Middle frontal gyrus (tissue), 1 donor: ENCODE data around the gene PDLIM4.
A peak's percentile ranks its signal among the peaks of the same experiment; 100 is the strongest.

Experiments used
- DNase-seq: peaks from one replicate; pipeline ENCODE4 v3.0.0-alpha.2; 2015; ENCODE audit warnings: low spot score; ENCODE audit errors: extremely low spot score

Gene PDLIM4

GRCh38 chr5:132257131-132258101 lies at the start of gene PDLIM4:
PDLIM4 (plus strand) TSS chr5:132257696; CDS start chr5:132257735, 39 bp downstream.
- no peak for DNase-seq

GRCh38 chr5:132207778-132208177 lies 49.7 kb upstream of the PDLIM4 start:
- DNase-seq: no peak

- DNase-seq: no peak
Observed at GRCh38 chr5:132209131-132209530, 48.4 kb upstream of the PDLIM4 start.

GRCh38 chr5:132209901-132210545 lies 47.5 kb upstream of the PDLIM4 start:
- DNase-seq: no peak

GRCh38 chr5:132210944-132211343 lies 46.6 kb upstream of the PDLIM4 start:
- DNase-seq: no peak

- DNase-seq: no peak
Observed at GRCh38 chr5:132211787-132212186, 45.7 kb upstream of the PDLIM4 start.

- DNase-seq: no peak
Observed at GRCh38 chr5:132213666-132214065, 43.8 kb upstream of the PDLIM4 start.

GRCh38 chr5:132214491-132214890 lies 43.0 kb upstream of the PDLIM4 start:
- no peak for DNase-seq

GRCh38 chr5:132215329-132215728 lies 42.2 kb upstream of the PDLIM4 start:
- DNase-seq: peak; percentile 61

- no peak for DNase-seq
Observed at GRCh38 chr5:132218321-132218720, 39.2 kb upstream of the PDLIM4 start.

GRCh38 chr5:132219289-132219970 lies 38.1 kb upstream of the PDLIM4 start:
- no peak for DNase-seq

- no peak for DNase-seq
Observed at GRCh38 chr5:132219981-132220380, 37.5 kb upstream of the PDLIM4 start.

- DNase-seq: no peak
Observed at GRCh38 chr5:132220491-132220890, 37.0 kb upstream of the PDLIM4 start.

- no peak for DNase-seq
Observed at GRCh38 chr5:132221781-132222648, 35.5 kb upstream of the PDLIM4 start.

- no peak for DNase-seq
Observed at GRCh38 chr5:132222649-132223038, 34.9 kb upstream of the PDLIM4 start.

GRCh38 chr5:132223861-132224260 lies 33.6 kb upstream of the PDLIM4 start:
- DNase-seq: no peak

- DNase-seq: no peak
Observed at GRCh38 chr5:132224716-132225115, 32.8 kb upstream of the PDLIM4 start.

GRCh38 chr5:132225165-132226032 lies 32.1 kb upstream of the PDLIM4 start:
- peak; percentile 33 for DNase-seq

- no peak for DNase-seq
Observed at GRCh38 chr5:132226516-132227234, 30.8 kb upstream of the PDLIM4 start.

GRCh38 chr5:132227235-132227484 lies 30.3 kb upstream of the PDLIM4 start:
- DNase-seq: no peak
